HG02610 (cell line): ENCODE results near the gene ACTR6.

Source experiments
- ATAC-seq: cut with Tn5 transposase; IDR thresholded peaks from one replicate; pipeline ENCODE4 v1.9.1; 2021; ENCODE audit warnings: mild to moderate bottlenecking, moderate library complexity; ENCODE audit not compliant: unreplicated experiment

Gene ACTR6

DNA sequence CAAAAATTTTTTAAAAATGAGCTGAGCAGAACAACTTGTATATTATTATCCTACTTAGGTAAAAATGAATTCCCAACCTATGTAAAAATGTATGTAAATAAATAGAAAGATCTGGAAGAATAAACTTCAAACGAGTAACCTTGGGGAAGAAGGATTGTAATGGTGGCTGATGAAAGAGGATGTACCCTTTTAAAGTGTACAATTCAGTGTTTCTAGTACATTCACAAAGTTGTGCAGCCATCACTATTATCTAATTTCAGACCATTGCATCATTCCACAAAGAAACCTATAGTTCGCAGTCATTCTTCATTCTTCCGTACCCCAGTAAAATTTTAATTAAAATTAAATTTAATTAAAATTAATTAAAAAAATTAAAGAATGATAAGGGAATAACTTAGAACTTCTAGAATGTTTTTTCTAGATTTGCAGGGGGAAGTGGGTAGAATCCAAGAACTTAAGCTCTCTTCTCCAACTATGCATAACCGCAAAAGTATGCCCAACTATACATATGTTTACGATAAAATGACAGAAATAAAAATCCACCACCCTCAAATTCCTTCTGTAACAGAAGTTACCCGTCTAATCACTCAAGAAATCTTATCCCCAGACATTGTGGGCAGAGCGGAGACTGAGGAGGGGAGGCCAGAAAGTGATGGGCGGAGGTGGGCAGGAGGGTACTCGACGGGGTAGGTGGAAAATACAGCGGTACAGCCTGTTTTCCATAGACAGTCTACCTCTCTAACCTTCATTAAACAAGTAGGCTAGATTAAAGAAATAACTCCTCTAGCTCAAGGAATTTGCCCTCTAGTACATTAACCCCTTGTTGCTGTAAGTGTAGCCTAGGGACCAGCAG, 65.3 kb downstream of the ACTR6 start:
- ATAC-seq = peak; percentile 0

DNA sequence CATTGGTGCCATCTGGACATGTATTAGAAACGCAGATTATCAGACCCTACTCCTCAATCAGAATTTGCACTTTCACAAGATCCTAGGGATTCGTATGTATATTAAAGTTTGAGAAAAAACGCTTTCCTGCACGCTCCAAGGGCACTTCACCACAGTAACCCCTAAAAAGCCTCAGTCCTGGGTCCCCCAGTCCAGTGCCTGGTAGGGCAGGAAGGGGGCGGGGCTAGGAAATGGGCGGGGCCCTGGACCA, 65.9 kb downstream of the ACTR6 start:
- ATAC-seq = peak; percentile 82

DNA sequence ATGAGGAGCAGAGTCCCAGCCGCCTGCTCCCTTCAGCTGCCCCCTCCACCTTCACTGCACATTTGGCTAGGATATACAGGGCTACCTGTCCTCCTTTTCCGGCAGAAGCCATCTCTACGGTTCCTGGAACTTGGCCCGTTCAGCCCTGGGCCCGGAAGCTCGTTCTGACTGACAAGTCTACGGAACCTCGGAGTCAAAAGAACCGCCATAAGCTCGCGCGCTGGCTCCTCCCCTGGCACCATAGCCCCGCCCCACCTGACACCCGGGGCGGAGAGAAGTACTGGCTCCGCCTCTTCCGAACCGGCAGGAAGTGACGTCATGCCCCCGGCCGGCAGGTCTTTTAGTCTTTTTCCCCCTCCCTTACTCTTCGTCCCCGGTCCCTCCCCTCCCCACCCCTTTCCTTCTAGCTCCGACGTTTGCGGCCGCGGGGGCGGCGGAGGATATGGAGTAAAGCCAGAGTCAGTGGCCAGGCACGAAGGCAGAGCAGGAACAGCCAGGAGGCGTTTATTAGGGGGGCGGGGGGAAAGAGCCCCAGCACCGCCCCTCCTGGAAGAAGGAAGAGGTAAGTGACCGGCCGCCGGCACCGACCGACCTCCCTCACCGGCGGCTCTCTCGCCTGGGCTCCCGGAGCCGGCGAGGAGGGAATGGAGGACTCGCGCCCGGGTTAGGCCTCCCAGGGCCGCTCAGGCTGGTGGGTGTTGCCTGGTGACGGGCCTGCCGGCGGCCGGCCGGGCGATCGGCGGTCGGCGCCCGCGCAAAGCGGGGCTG, 66.4 kb downstream of the ACTR6 start, which contains the start of the genes DEPDC4 and SCYL2:
TSS of gene DEPDC4 (minus strand) at position 245 of the 768 bp plus-strand sequence. CDS start at position 242, 3 bp downstream.
TSS of gene SCYL2 (plus strand) at position 343 of the 768 bp plus-strand sequence. CDS start 15,794 bp downstream, outside the sequence.
- peak; percentile 94 for ATAC-seq

DNA sequence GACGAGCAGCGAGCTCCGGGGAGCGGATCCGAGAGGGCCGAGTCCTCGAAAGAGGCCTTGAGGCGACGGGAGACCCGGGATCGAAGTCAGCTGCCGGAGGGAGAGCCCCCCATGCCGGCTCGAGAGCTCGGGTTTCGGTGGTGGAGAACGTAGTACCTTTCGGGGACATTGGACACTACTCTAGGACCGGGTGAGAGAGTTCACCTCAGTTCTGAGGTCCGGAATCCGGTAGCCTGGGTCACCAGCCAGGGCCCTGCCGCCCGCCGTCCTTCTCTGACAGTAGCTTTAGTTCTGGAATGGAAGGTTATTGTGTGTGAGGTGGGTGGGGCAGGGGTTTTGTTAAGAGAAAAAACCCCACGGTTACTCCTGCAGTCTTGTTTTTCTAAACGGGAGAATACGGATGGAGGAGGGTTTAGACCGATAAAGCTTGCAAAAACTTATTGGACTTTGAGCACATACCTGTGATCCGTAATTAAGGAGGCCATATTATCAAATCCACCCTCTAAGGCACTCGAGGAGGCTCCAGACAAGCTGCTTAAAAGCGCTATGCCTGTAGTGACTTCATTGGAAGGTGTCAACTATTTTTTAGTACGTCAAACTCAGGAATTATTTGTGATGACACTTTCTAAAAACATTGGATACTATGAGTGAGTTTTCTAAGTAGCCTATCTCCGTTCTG, 67.1 kb downstream of the ACTR6 start:
- ATAC-seq = peak; percentile 9

DNA sequence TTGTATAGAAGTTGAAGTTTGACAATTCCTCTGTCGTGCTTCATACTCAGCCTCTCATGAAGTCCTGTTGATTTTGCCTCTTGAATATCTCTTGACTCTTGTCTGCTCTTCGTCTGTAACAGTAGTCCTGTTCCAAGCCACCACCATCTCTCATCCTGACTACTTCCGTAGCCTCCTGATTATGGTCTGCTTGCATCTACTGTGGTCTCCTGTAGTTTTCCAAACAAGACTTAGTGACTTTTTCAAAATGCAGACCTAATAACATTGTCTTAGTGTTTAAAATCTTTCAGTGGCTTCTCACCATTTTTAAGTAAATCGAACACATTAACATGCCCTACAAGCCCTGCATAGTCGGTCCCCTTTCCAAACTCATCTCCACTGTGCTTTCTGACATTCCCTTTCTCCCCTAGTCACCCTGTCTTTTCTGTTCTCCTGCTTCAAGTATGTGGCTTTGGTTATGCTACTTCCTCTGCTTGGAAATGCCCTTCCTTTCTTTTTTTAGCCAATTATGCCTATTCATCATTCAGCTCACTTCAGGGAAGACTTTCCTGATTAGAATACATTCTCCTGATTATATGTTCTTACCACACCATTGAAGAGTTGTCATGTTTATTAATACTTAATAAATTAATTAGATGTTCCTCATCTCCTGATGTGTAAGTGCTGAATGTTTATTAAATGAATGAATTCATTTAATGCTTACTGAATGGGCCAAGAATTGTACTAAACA, 68.4 kb downstream of the ACTR6 start:
- ATAC-seq = no peak

DNA sequence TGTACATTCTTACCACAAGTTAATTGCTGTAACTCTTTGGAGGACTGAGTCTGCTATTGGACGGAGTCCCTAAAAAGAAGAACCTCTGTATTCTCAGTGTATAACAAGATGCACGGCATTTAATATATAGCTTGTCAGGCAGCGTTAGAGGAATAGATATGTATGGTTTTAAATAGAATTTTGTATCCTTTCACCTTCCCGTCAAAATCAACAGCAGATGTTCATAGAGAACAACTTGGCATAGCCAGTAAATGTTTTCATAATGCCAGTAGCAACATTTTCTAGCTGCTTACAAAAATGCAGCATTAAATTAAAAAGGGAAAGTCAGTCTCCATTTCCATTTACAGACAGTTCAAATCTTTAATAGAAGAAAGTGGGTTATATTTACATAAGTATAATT, 73.2 kb downstream of the ACTR6 start:
- ATAC-seq = no peak
